Effector memory CD8-positive, alpha-beta T cell (primary cell): ENCODE measurements around the gene DGKZ.

Experiments used
- ATAC-seq: fragments of 150-1000 bp; cut with Tn5 transposase; replicated peaks from 2 replicates; pipeline ENCODE4 v1.10.0; 2021; ENCODE audit warnings: mild to moderate bottlenecking, moderate library complexity
- DNase-seq, 3 experiments: peaks; one replicate each; pipeline ENCODE4 v3.0.0; 2021
- H3K27ac Mint-ChIP-seq, 2 donors: one replicate each; pipeline ENCODE4 v1.8.0; 2022; ENCODE audit warnings: mild to moderate bottlenecking in 2 of 2, mixed read lengths in 2 of 2, moderate library complexity in 2 of 2
- H3K27me3 Mint-ChIP-seq, 2 donors: one replicate each; pipeline ENCODE4 v1.8.0; 2022; ENCODE audit warnings: mixed read lengths in 2 of 2
- H3K36me3 Mint-ChIP-seq: one replicate; pipeline ENCODE4 v1.8.0; 2022; ENCODE audit warnings: mild to moderate bottlenecking, moderate library complexity, mixed read lengths; ENCODE audit not compliant: insufficient read depth
- H3K4me1 Mint-ChIP-seq, 2 donors: one replicate each; pipeline ENCODE4 v1.8.0; 2022; ENCODE audit warnings: low read depth in 2 of 2, mixed read lengths in 2 of 2
- H3K4me3 Mint-ChIP-seq, 2 donors: one replicate each; pipeline ENCODE4 v1.8.0; 2022; ENCODE audit warnings: mild to moderate bottlenecking in 2 of 2, mixed read lengths in 2 of 2, moderate library complexity in 2 of 2
- H3K9me3 Mint-ChIP-seq, 2 donors: one replicate each; pipeline ENCODE4 v1.8.0; 2022; ENCODE audit warnings: mixed read lengths in 2 of 2

Gene DGKZ

DNA sequence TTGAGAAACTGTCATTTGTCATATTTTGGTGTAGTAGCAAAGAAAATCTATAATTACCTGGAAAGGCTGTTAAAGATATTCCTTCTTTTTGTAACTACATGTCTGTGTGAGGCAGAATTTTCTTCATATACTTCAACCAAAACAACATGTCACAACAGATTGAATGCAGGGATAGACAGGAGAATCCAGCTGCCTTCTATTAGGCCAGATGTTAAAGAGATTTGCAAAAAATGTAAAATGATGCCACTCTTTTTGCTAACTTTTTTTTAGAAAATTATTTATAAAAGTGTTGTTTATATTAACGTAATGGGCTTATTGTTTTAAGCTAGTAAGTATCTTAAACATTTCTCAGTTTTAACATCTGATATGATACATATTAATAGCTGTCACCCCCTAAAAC lies 12.7 kb downstream of the DGKZ start:
- no peaks in the 10 kb centered on the region for H3K27me3 Mint-ChIP-seq
- H3K9me3 Mint-ChIP-seq: no peaks in the 10 kb centered on the region
- peaks cover 65 to 67% of the 10 kb centered on the region in 2 donors for H3K4me1 Mint-ChIP-seq
- ATAC-seq: no peak
- peak overlapping the region; percentile 20 to 86 for H3K4me3 Mint-ChIP-seq
- peak overlapping the region; percentile 92 to 97 for H3K27ac Mint-ChIP-seq
- no peak for DNase-seq
- H3K36me3 Mint-ChIP-seq: peaks cover 29% of the 10 kb centered on the region

DNA sequence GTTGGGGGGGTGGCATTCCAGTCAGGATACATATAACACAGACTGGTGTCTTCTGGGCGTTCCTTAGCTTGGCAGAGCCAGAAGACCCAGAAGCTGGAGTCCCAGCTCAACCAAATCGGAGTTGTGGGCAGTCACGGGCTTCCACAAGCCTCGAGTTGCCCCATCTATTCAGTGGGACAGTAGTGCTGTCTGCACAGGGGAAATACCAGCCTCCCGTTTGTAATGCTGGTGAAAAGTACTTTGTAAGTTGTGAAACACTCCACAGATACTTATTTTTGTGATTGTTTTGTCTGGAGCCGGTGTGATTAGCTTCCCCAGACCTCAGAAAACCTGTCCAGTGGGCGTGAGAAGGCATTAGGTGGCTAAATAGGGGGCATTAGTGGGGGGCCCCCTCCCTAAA lies 13.6 kb downstream of the DGKZ start:
- Mint-ChIP-seq H3K36me3 (peaks cover 30% of the 10 kb centered on the region), H3K4me3 (peak overlapping the region; percentile 86 to 88), H3K27me3 (no peaks in the 10 kb centered on the region), H3K4me1 (peaks cover 67 to 68% of the 10 kb centered on the region in 2 donors), H3K9me3 (no peaks in the 10 kb centered on the region), H3K27ac (peak overlapping the region; percentile 92 to 97)
- ATAC-seq: peak; percentile 59
- no peak for DNase-seq

DNA sequence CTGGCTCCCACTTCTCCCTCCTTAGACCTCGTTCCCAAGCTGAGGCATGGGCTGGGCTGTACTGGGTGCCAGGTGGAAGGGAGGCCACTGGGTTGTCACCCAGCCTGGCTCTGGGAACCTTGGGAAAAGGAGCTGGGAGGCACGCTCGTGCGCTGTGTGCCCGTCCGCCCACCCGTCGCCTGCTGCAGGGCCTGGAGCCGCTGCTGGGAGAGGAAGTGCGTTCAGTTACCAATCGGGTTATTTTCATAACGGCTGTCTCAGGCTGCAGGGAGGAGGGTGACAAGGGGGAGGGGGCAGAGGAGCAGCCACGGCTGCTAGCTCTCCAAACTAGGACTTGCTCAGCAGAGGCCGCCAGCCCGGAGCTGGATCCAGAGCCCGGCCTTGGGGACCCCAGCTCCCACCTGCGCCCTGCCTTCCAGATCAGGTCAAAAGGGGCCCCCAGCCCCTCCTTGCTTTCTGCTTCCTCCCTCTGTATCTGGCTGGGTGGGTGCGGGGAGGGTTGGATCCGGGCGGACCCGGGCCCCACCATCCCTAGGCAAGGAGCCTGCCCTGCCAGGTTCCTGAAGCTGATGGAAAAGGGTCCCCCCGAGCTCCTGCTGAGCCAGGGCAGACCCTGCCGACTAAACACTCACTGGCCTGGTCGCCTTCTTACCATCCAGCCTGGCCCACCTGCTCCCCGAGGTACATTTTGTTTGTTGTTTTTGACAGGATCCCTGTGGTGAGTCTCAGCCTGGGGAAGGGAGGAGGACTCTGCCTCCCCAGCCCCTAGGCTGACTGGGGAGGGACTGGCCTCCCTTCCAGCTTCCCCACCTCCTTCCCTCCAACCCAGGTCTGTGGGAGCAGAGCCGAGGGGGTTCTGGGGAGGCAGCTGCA lies 14.3 kb downstream of the DGKZ start:
- no peaks in the 10 kb centered on the region for H3K27me3 Mint-ChIP-seq
- no peaks in the 10 kb centered on the region for H3K9me3 Mint-ChIP-seq
- peak; percentile 93 for ATAC-seq
- peaks cover 30% of the 10 kb centered on the region for H3K36me3 Mint-ChIP-seq
- H3K27ac Mint-ChIP-seq: peak overlapping the region; percentile 92 to 97
- peak; percentile 48 to 59 (median 53) for DNase-seq
- H3K4me1 Mint-ChIP-seq: peaks cover 63 to 64% of the 10 kb centered on the region in 2 donors
- peak overlapping the region; percentile 86 to 88 for H3K4me3 Mint-ChIP-seq

DNA sequence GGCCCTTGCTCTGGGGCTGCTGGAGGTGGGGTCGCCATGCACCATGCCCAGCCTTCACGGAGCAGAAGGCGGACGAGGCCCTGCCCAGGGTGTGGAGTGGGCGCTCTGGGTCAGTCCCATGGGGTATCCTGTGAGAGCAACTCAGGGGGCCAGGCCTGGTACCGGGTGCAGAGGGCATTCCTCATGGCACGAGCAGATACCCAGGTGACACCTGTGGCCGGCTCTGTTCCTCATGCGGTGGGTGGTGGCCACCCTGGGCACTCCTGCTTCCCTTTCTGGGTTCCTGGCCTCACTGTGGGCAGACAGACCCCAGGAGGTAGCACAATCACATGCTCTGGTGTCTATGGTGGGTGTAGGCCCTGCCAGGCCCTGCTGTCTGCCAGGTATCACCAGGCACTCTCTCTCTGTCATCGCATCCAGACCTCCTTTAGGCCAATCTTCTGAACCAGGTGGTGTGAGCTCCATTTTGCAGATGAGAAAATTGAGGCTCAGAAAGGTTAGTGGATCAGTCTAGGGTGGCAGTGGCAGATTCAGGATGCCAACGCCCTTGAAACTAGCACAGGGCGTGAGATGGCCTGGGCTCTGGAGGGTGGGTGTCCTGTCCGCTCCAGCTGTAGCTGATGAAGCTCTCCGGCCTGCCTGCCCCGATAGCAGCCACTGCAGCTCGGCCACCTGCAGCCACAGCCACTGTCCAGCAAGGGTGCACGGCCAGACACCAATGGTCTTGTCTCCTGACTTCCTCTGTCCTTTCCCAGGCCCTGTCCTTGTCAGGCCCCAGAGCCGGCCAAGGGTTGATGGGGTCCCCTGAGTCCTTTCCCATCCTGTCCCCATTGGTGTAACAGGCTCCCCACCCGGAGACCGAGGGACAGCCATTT lies 15.1 kb downstream of the DGKZ start:
- Mint-ChIP-seq H3K36me3 (peaks cover 33% of the 10 kb centered on the region), H3K9me3 (no peaks in the 10 kb centered on the region), H3K4me3 (peak overlapping the region; percentile 86 to 88), H3K4me1 (peaks cover 59 to 61% of the 10 kb centered on the region in 2 donors), H3K27ac (peak overlapping the region; percentile 92 to 97), H3K27me3 (no peaks in the 10 kb centered on the region)
- no peak for DNase-seq
- ATAC-seq: no peak

DNA sequence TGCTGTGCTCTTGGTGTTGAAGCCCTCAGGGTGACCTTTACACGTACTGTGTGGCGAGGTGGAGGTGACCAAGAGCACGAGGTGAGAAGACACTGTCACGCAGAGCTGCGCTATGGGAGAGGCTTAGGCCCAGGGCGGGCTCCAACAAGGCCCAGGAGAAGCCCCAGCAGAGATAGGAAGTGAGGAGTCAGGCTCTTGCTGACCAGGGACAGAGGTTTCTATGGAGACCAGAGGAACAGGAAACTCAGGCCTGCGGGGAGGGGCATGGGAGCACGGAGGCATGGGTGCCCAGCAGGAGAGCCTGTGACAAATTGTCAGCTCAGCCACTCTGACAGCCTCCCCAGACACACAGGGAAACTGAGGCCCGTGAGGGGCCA lies 15.8 kb downstream of the DGKZ start:
- peaks cover 53 to 57% of the 10 kb centered on the region in 2 donors for H3K4me1 Mint-ChIP-seq

DNA sequence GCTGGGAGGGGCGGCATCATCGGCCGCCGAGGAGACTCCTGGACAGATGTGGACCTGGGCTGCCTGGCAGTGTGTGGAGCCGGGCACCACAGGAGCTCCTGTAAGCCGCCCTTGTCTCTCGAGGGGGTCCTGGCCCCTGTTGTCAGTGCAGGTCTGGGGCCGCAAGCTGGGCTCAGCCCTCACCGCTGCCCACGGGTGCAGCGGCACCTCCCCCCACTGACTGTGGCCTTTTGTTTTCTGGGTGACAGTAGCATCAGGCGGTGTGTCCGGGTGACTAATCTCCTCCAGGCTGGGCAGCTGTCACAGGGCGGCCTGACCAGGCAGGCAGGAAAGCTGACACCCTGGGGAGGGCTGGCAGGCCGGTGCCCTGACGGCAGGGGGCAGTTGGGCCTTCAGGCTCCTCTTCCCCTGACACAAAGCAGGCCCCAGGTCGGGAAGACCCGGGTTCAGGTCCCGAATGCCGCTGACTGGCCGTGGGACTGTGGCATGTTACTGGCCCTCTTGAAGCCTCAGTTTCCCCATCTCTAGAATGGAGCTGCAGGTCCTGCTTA lies 16.3 kb downstream of the DGKZ start:
- peak overlapping the region; percentile 68 to 85 for H3K27ac Mint-ChIP-seq
- H3K4me1 Mint-ChIP-seq: peaks cover 49 to 59% of the 10 kb centered on the region in 2 donors
- H3K4me3 Mint-ChIP-seq: peak overlapping the region; percentile 25 to 88
- H3K9me3 Mint-ChIP-seq: no peaks in the 10 kb centered on the region
- DNase-seq (no peak), ATAC-seq (no peak)
- H3K36me3 Mint-ChIP-seq: peaks cover 42% of the 10 kb centered on the region
- H3K27me3 Mint-ChIP-seq: no peaks in the 10 kb centered on the region

More for the DNA sequence above, 15.8 kb downstream of the DGKZ start:
- no peaks in the 10 kb centered on the region for H3K27me3 Mint-ChIP-seq
- H3K4me3 Mint-ChIP-seq: peak overlapping the region; percentile 86 to 88
- H3K27ac Mint-ChIP-seq: peak overlapping the region; percentile 90 to 92
- H3K9me3 Mint-ChIP-seq: no peaks in the 10 kb centered on the region
- DNase-seq (no peak), ATAC-seq (no peak)
- peaks cover 38% of the 10 kb centered on the region for H3K36me3 Mint-ChIP-seq

DNA sequence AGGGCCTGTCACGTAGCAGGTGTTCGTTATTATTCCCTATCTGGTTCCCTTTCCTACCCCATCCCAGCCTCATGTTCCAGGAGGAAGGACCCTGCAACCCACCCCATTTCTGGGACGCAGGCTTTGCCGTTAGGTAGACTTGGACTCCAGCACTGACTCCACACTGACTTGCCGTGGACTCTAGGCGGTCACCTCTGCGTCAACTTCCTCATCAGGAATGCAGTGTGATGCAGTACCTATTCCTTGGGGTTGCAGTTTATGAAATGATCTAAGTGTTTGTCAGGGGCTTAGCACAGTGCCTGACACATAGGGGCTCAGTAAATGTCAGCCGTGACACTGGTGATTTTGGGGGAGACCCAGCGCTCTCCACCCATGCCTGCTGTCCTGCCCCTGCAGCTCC lies 16.8 kb downstream of the DGKZ start:
- peak overlapping the region in 1 of 2 donors; percentile 25 for H3K4me3 Mint-ChIP-seq

DNA sequence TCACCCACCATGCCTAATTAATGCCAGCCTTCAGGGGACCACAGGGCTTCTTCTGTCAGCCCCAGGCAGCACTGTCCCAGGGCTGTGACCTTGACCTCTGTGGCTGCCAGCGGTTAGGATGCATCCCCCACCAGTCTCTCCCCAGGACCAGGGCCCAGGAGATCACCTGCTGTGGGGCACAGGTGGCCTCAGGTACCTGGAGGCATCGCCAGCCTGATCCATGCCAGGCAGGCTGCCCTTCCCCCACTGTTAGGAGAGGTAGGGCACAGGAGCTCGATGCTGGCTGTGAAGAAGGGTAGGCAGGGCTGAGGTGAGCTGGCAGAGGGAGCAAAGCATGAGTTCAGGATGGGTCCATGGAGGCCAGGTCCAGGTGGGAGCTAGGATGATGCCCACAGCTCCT lies 17.5 kb downstream of the DGKZ start:
- H3K4me1 Mint-ChIP-seq: peaks cover 54 to 60% of the 10 kb centered on the region in 2 donors
- H3K36me3 Mint-ChIP-seq: peaks cover 50% of the 10 kb centered on the region
- no peak overlapping the region for H3K4me3 Mint-ChIP-seq
- peak overlapping the region; percentile 68 to 85 for H3K27ac Mint-ChIP-seq
- no peaks in the 10 kb centered on the region for H3K9me3 Mint-ChIP-seq
- DNase-seq (no peak), ATAC-seq (no peak)
- no peaks in the 10 kb centered on the region for H3K27me3 Mint-ChIP-seq

More for the DNA sequence above, 16.8 kb downstream of the DGKZ start:
- Mint-ChIP-seq H3K27me3 (no peaks in the 10 kb centered on the region), H3K9me3 (no peaks in the 10 kb centered on the region), H3K4me1 (peaks cover 49 to 60% of the 10 kb centered on the region in 2 donors), H3K27ac (peak overlapping the region; percentile 68 to 85), H3K36me3 (peaks cover 43% of the 10 kb centered on the region)
- ATAC-seq: no peak
- no peak for DNase-seq

DNA sequence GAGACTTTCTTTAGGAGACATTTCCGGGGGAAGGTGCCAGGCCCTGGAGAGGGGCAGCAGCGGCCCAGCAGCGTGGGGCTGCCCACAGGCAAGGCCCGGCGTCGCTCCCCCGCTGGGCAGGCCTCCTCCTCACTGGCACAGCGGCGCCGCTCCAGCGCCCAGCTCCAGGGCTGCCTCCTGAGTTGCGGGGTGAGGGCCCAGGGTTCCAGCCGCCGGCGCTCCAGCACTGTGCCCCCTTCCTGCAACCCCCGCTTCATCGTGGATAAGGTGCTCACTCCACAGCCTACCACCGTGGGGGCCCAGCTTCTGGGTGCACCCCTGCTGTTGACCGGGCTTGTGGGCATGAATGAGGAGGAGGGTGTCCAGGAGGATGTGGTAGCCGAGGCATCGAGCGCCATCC lies 19.0 kb downstream of the DGKZ start:
- H3K36me3 Mint-ChIP-seq: peaks cover 54% of the 10 kb centered on the region
- DNase-seq (no peak), ATAC-seq (no peak)
- no peak overlapping the region for H3K4me3 Mint-ChIP-seq
- no peaks in the 10 kb centered on the region for H3K9me3 Mint-ChIP-seq
- no peaks in the 10 kb centered on the region for H3K27me3 Mint-ChIP-seq
- H3K4me1 Mint-ChIP-seq: peaks cover 48 to 50% of the 10 kb centered on the region in 2 donors
- peak overlapping the region in 1 of 2 donors; percentile 67 for H3K27ac Mint-ChIP-seq

DNA sequence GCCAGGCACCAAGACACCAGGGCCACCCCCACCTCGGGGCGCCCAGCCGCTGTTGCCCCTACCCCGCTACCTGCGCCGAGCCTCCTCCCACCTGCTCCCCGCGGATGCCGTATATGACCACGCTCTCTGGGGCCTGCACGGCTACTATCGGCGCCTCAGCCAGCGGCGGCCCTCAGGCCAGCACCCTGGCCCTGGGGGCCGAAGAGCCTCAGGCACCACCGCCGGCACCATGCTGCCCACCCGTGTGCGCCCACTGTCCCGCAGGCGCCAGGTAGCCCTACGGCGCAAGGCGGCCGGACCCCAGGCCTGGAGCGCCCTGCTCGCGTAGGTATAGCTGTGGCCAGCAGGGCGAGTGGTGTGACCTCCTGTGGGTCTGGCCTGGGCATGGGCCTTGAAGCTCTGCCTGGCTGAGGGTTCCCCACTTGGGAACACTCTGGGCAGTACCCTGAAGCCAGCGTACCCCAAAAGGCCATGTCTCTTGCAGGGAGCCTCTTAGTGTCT lies 19.4 kb downstream of the DGKZ start:
- H3K36me3 Mint-ChIP-seq: peaks cover 56% of the 10 kb centered on the region
- H3K9me3 Mint-ChIP-seq: no peaks in the 10 kb centered on the region
- peaks cover 44 to 45% of the 10 kb centered on the region in 2 donors for H3K4me1 Mint-ChIP-seq
- no peak for ATAC-seq
- no peak for DNase-seq
- peak overlapping the region; percentile 37 to 38 for H3K4me3 Mint-ChIP-seq
- H3K27ac Mint-ChIP-seq: peak overlapping the region in 1 of 2 donors; percentile 79
- H3K27me3 Mint-ChIP-seq: no peaks in the 10 kb centered on the region

DNA sequence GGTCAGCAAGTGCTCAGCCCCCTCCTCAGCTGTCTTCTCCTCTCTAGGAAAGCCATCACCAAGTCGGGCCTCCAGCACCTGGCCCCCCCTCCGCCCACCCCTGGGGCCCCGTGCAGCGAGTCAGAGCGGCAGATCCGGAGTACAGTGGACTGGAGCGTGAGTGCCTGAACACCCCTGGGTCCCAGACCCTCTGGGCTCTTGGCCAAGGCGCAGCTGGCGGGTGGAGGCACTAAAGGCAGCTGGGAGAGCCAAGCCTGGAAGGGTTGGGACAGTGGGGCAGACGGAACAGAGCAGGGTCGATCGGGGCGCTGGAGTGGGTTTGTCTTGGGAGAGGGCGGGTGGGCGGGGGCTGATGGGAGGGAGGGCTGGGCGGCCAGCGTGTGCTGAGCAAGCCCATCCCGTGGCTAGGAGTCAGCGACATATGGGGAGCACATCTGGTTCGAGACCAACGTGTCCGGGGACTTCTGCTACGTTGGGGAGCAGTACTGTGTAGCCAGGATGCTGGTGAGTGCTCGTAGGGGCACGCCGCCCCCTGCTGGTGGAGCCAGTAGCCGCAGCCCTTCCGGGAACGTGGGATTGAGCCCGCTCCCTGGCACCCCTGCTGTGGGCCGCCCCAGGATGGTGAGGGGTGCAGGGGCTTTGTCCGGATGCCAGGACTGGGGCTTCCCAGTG lies 20.1 kb downstream of the DGKZ start:
- Mint-ChIP-seq H3K9me3 (no peaks in the 10 kb centered on the region), H3K36me3 (peaks cover 61% of the 10 kb centered on the region), H3K27ac (peak overlapping the region in 1 of 2 donors; percentile 79), H3K4me3 (peak overlapping the region; percentile 37 to 38), H3K27me3 (no peaks in the 10 kb centered on the region), H3K4me1 (peaks cover 40 to 41% of the 10 kb centered on the region in 2 donors)
- peak; percentile 75 to 82 (median 77) for DNase-seq
- ATAC-seq: peak; percentile 92

DNA sequence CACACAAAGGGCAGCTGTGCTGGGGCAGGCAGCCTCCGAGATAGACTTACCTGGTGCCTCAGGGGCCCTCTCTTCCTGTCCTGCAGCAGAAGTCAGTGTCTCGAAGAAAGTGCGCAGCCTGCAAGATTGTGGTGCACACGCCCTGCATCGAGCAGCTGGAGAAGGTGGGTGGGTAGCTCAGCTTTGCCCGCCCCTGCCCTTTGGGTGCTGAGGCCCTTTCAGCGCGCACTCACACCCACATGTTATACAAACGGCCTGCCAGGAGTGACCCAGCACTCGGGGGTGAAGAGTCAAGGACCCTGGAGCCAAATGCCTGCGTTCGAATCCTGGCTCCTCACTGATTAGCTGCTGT lies 20.6 kb downstream of the DGKZ start:
- ATAC-seq (no peak), DNase-seq (no peak)
- H3K9me3 Mint-ChIP-seq: no peaks in the 10 kb centered on the region
- H3K27ac Mint-ChIP-seq: peak overlapping the region in 1 of 2 donors; percentile 79
- H3K27me3 Mint-ChIP-seq: no peaks in the 10 kb centered on the region
- H3K36me3 Mint-ChIP-seq: peaks cover 63% of the 10 kb centered on the region
- H3K4me1 Mint-ChIP-seq: peaks cover 36% of the 10 kb centered on the region in 2 donors
- H3K4me3 Mint-ChIP-seq: no peak overlapping the region
